Tibial nerve (tissue), 4 donors: ENCODE measurements around the gene GARIN5B.

Source experiments
- EP300 ChIP-seq, 2 donors: sonication (generic); formaldehyde crosslinking; IDR thresholded peaks; one replicate each; pipeline ENCODE4 v1.6.1; 2017; ENCODE audit warnings: antibody characterized with exemption in 2 of 2, mild to moderate bottlenecking in 1 of 2
- POLR2A ChIP-seq, 2 donors: fragments of 450-650 bp; IDR thresholded peaks; one replicate each; pipeline ENCODE4 v1.6.1; 2017; ENCODE audit warnings: antibody characterized with exemption in 2 of 2, mild to moderate bottlenecking in 2 of 2, moderate library complexity in 2 of 2
- TF ChIP-seq, protein P1 (sequence below), 5 experiments: fragments of 200-600 bp in 3 of 5; fragments of 450-650 bp in 2 of 5; sonication (generic) in 3 of 5; IDR thresholded peaks; one replicate each; pipeline ENCODE4 v1.5.1; 2016 to 2019; ENCODE audit warnings: antibody characterized with exemption in 5 of 5, mild to moderate bottlenecking in 3 of 5, moderate library complexity in 2 of 5

DNA sequence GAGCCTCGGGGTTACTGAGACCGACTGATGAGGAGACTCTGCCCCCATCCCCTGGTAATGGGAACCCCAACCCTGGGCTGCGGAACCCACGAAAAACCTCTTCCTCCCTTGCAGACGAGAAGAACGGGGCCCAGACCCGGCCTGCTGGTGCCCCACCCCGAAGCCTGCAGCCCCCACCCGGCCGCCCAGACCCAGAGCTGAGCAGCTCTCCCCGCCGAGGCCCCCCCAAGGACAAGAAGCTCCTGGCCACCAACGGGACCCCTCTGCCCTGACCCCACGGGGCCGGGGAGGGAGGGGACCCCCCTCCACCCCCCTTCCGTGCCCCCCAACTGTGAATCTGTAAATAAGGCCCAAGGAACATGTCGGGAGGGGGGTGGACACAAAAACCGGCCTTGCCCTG lies 51.3 kb downstream of the GARIN5B start:
- TF ChIP-seq, protein P1, sequence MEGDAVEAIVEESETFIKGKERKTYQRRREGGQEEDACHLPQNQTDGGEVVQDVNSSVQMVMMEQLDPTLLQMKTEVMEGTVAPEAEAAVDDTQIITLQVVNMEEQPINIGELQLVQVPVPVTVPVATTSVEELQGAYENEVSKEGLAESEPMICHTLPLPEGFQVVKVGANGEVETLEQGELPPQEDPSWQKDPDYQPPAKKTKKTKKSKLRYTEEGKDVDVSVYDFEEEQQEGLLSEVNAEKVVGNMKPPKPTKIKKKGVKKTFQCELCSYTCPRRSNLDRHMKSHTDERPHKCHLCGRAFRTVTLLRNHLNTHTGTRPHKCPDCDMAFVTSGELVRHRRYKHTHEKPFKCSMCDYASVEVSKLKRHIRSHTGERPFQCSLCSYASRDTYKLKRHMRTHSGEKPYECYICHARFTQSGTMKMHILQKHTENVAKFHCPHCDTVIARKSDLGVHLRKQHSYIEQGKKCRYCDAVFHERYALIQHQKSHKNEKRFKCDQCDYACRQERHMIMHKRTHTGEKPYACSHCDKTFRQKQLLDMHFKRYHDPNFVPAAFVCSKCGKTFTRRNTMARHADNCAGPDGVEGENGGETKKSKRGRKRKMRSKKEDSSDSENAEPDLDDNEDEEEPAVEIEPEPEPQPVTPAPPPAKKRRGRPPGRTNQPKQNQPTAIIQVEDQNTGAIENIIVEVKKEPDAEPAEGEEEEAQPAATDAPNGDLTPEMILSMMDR (IDR thresholded peaks at IDR 0.05), result no peak
- no peak for TF ChIP-seq POLR2A (IDR thresholded peaks at IDR 0.05)
- no peak for TF ChIP-seq EP300 (IDR thresholded peaks at IDR 0.05)
